Gastroesophageal sphincter (tissue), 4 donors: ENCODE results near the gene SEMA3F. TPM values are rescaled to one million over a fixed set of nuclear protein-coding genes. Genes with fewer than 3 reads are reported as not detected.

ENCODE experiments used
- ATAC-seq: fragments of 150-250 bp; one replicate; pipeline ENCODE4 v1.9.1; 2016; ENCODE audit warnings: mild to moderate bottlenecking, moderate library complexity
- H3K27ac ChIP-seq, 4 donors: fragments of 200-600 bp; sonication (generic) in 3 of 4; 1 replicate in 3 of 4; 2 replicates in 1 of 4; pipeline ENCODE4 v1.5.1; 2016 to 2019
- H3K27me3 ChIP-seq: fragments of 200-600 bp; sonication (generic); one replicate; pipeline ENCODE4 v1.5.1; 2019
- H3K36me3 ChIP-seq, 2 donors: fragments of 200-600 bp; sonication (generic); one replicate each; pipeline ENCODE4 v1.5.1; 2019; ENCODE audit warnings: control low read depth in 1 of 2
- H3K4me1 ChIP-seq, 3 donors: fragments of 200-600 bp; sonication (generic); 1 replicate in 2 of 3; 2 replicates in 1 of 3; pipeline ENCODE4 v1.5.1; 2016 to 2019; ENCODE audit warnings: control low read depth in 2 of 3
- H3K4me3 ChIP-seq, 2 donors: fragments of 200-600 bp; sonication (generic); one replicate each; pipeline ENCODE4 v1.5.1; 2019; ENCODE audit warnings: mild to moderate bottlenecking in 1 of 2, moderate library complexity in 1 of 2
- H3K9me3 ChIP-seq, 3 donors: fragments of 200-600 bp; sonication (generic); one replicate each; pipeline ENCODE4 v1.5.1; 2017 to 2019; ENCODE audit warnings: control low read depth in 2 of 3
- EP300 ChIP-seq: sonication (generic); formaldehyde crosslinking; IDR thresholded peaks from one replicate; pipeline ENCODE4 v1.6.1; 2017; ENCODE audit warnings: antibody characterized with exemption, mild to moderate bottlenecking
- POLR2A ChIP-seq, 2 donors: fragments of 450-650 bp; IDR thresholded peaks; one replicate each; pipeline ENCODE4 v1.6.1; 2017; ENCODE audit warnings: antibody characterized with exemption in 2 of 2, mild to moderate bottlenecking in 2 of 2, moderate library complexity in 1 of 2
- POLR2AphosphoS5 ChIP-seq: sonication (generic); formaldehyde crosslinking; IDR thresholded peaks from one replicate; pipeline ENCODE4 v1.6.1; 2017; ENCODE audit warnings: antibody characterized with exemption
- WGBS, 2 donors: methylation state at CpG; one replicate each; pipeline ENCODE4 v1.1.5; 2018; ENCODE audit warnings: low coverage in 1 of 2; 5-methylcytosine and 5-hydroxymethylcytosine counted together
- total RNA-seq, 4 donors: library from RNA; depleted of rRNA; stranded (reverse); fragments of >200 nt; gene quantifications; one replicate each; pipeline ENCODE4 v1.1.0, GENCODE V29; 2016
- TF ChIP-seq, protein P1 (sequence below), 4 experiments: fragments of 200-600 bp in 2 of 4; fragments of 450-650 bp in 2 of 4; sonication (generic) in 1 of 4; IDR thresholded peaks; one replicate each; pipeline ENCODE4 v1.5.1; 2017 to 2019; ENCODE audit warnings: antibody characterized with exemption in 4 of 4, mild to moderate bottlenecking in 2 of 4, moderate library complexity in 2 of 4

The SEMA3F gene
- total RNA-seq, 4 donors from 2014 or later: 6.7 to 33.5 (median 16.3) TPM

- Histone ChIP-seq H3K4me1 (peaks cover 0 to 15% (median 0%) of the 10 kb centered on the region in 3 donors), H3K27me3 (no peaks in the 10 kb centered on the region), H3K27ac (no peak overlapping the region), H3K4me3 (no peak overlapping the region), H3K9me3 (no peaks in the 10 kb centered on the region), H3K36me3 (no peaks in the 10 kb centered on the region)
- no CpG with 5 or more reads among the region's 6 CpGs for WGBS, 2 donors
- ATAC-seq: no peak
- TF ChIP-seq POLR2A (IDR thresholded peaks at IDR 0.05) (no peak), POLR2AphosphoS5 (no peak), EP300 (no peak)
- TF ChIP-seq, protein P1, sequence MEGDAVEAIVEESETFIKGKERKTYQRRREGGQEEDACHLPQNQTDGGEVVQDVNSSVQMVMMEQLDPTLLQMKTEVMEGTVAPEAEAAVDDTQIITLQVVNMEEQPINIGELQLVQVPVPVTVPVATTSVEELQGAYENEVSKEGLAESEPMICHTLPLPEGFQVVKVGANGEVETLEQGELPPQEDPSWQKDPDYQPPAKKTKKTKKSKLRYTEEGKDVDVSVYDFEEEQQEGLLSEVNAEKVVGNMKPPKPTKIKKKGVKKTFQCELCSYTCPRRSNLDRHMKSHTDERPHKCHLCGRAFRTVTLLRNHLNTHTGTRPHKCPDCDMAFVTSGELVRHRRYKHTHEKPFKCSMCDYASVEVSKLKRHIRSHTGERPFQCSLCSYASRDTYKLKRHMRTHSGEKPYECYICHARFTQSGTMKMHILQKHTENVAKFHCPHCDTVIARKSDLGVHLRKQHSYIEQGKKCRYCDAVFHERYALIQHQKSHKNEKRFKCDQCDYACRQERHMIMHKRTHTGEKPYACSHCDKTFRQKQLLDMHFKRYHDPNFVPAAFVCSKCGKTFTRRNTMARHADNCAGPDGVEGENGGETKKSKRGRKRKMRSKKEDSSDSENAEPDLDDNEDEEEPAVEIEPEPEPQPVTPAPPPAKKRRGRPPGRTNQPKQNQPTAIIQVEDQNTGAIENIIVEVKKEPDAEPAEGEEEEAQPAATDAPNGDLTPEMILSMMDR (IDR thresholded peaks at IDR 0.05): no peak
These were observed 18.3 kb upstream of the SEMA3F start for GRCh38 chr3:50136714-50137405.

GRCh38 chr3:50137531-50137930 lies 17.6 kb upstream of the SEMA3F start:
- 100% methylated on average over 3 of the region's 6 CpGs; no CpG with 5 or more reads in 1 of the 2 donors for WGBS, 2 donors

DNA sequence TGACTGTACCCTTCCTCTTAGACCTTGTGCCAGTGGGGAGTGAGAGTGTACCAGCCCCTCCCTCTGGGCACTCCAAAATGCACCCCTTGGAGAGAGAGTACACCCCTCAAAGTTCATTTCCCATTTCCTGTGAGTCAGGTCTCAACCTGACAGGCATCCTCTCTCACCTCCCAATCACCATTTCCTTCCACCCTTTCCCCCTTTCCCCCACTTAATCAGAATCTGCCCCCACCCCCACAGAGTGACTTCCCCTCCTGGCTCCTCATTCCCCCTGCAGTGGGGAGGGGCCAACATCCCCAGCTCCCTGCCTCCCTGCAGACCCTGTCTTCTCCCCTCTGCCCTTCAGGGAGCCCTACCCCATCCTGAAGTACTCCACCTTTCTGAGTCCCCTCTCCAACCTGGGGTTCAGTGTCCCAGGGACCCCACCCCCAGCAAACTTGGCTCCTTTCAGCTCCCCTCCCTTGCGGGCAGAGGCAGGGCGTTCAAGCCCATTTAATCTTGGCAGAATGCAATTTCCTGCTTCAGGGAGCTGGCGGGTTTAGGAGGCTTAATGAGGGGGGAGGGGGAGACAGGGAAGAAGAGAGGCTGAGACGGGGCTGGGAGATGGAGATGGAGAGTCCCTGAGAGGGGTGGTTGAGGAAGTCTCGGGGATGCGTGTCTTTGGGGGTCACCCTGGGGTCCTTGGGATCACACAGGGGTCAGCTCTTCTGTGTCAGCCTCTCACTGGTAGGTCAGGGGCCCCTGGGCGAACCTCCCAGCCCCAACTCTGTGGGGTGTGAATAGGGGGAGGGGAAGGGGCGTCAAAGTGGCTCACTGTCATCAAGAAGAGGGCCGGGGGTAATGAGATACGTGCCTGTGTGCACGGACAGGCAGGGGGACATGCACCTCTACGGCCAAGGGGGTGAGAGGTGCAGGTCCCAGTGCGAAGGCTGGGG lies 16.6 kb upstream of the SEMA3F start:
- H3K27me3 ChIP-seq: no peaks in the 10 kb centered on the region
- 50 to 51% methylated on average over 2 to 6 of the region's 13 CpGs for WGBS, 2 donors
- no peak for ATAC-seq
- H3K4me1 ChIP-seq: peaks cover 0 to 15% (median 0%) of the 10 kb centered on the region in 3 donors
- no peaks in the 10 kb centered on the region for H3K36me3 ChIP-seq
- TF ChIP-seq, protein P1 (IDR thresholded peaks at IDR 0.05): no peak
- no peak overlapping the region for H3K4me3 ChIP-seq
- no peak overlapping the region for H3K27ac ChIP-seq
- no peaks in the 10 kb centered on the region for H3K9me3 ChIP-seq

More at GRCh38 chr3:50137531-50137930, 17.6 kb upstream of the SEMA3F start:
- H3K4me1 ChIP-seq: peaks cover 0 to 15% (median 0%) of the 10 kb centered on the region in 3 donors
- H3K9me3 ChIP-seq: no peaks in the 10 kb centered on the region
- no peaks in the 10 kb centered on the region for H3K27me3 ChIP-seq
- no peak overlapping the region for H3K27ac ChIP-seq
- no peaks in the 10 kb centered on the region for H3K36me3 ChIP-seq
- TF ChIP-seq POLR2A (IDR thresholded peaks at IDR 0.05) (no peak), POLR2AphosphoS5 (no peak), EP300 (no peak)
- TF ChIP-seq, protein P1 (IDR thresholded peaks at IDR 0.05): no peak
- H3K4me3 ChIP-seq: no peak overlapping the region
- ATAC-seq: no peak

- no CpG with 5 or more reads among the region's 6 CpGs for WGBS, 2 donors
- no peak for TF ChIP-seq POLR2AphosphoS5
- TF ChIP-seq, protein P1 (IDR thresholded peaks at IDR 0.05): no peak
- TF ChIP-seq EP300: no peak
- TF ChIP-seq POLR2A (IDR thresholded peaks at IDR 0.05): no peak
- ATAC-seq: no peak
These were observed 15.8 kb upstream of the SEMA3F start for GRCh38 chr3:50139308-50139707.

More at GRCh38 chr3:50139308-50139707, 15.8 kb upstream of the SEMA3F start:
- H3K4me1 ChIP-seq: peaks cover 0 to 15% (median 0%) of the 10 kb centered on the region in 3 donors
- H3K27ac ChIP-seq: no peak overlapping the region
- no peaks in the 10 kb centered on the region for H3K27me3 ChIP-seq
- H3K36me3 ChIP-seq: no peaks in the 10 kb centered on the region
- H3K4me3 ChIP-seq: no peak overlapping the region
- no peaks in the 10 kb centered on the region for H3K9me3 ChIP-seq
